Measurements from ENCODE around the gene PLXND1. TPM values are rescaled to one million over a fixed set of nuclear protein-coding genes. Genes with fewer than 3 reads are reported as not detected.

PLXND1 gene
- total RNA-seq, 4 donors from 2014 or later, result 155 to 300 (median 197) TPM

GRCh38 chr3:129526121-129526900 is 80.2 kb downstream of the PLXND1 start:
- no peak for DNase-seq (ENCODE audit: low spot score in 2 of 2)
- H3K36me3 ChIP-seq, result no peaks in the 10 kb centered on the region
- peaks cover 0 to 13% (median 2%) of the 10 kb centered on the region in 4 donors for H3K4me1 ChIP-seq
- TF ChIP-seq EP300 (IDR thresholded peaks at IDR 0.05) (no peak), POLR2A (IDR thresholded peaks at IDR 0.05) (no peak)
- TF ChIP-seq, protein P1, sequence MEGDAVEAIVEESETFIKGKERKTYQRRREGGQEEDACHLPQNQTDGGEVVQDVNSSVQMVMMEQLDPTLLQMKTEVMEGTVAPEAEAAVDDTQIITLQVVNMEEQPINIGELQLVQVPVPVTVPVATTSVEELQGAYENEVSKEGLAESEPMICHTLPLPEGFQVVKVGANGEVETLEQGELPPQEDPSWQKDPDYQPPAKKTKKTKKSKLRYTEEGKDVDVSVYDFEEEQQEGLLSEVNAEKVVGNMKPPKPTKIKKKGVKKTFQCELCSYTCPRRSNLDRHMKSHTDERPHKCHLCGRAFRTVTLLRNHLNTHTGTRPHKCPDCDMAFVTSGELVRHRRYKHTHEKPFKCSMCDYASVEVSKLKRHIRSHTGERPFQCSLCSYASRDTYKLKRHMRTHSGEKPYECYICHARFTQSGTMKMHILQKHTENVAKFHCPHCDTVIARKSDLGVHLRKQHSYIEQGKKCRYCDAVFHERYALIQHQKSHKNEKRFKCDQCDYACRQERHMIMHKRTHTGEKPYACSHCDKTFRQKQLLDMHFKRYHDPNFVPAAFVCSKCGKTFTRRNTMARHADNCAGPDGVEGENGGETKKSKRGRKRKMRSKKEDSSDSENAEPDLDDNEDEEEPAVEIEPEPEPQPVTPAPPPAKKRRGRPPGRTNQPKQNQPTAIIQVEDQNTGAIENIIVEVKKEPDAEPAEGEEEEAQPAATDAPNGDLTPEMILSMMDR (IDR thresholded peaks at IDR 0.05), result no peak
- 80 to 81% methylated on average over 9 to 12 of the region's 12 CpGs for WGBS, 2 donors
- H3K9me3 ChIP-seq, result no peaks in the 10 kb centered on the region
- no peak overlapping the region for H3K27ac ChIP-seq
- H3K4me3 ChIP-seq, result no peak overlapping the region
- H3K27me3 ChIP-seq, result no peaks in the 10 kb centered on the region

DNA sequence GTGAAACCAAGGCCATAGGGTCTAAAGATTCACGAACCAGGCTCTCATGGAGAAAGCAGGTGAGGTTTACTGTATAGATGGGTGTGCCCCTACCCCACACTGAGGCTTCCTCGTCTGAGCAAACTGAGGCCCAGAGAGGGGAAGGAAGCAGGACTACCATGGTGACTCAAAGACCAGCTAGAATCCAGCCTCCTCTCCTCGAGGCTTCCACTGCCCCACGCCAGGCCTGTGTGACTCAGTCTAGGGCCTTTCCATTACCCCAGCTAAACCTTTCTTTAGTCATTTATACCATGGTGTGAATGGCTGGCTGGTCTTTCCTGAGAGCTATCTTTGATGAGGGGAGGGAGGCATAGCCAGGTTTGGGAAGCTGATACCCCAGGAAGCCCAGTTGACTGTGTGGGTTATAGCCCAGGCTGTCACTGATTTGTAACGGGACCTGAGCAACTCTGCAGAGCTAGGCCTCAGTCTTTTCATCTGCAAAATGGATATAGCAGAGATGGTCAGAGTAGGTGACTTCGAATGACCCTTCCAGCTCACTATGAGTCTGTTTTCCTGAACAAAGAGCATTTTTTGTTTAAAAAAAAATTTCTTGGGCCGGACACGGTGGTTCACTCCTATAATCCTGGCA is 81.0 kb downstream of the PLXND1 start:
- Histone ChIP-seq H3K4me3 (no peak overlapping the region), H3K27ac (no peak overlapping the region), H3K36me3 (peaks cover 0 to 6% (median 0%) of the 10 kb centered on the region in 3 donors), H3K9me3 (no peaks in the 10 kb centered on the region), H3K27me3 (no peaks in the 10 kb centered on the region), H3K4me1 (peaks cover 0 to 10% (median 2%) of the 10 kb centered on the region in 4 donors)
- WGBS, 2 donors, result 69 to 82% methylated on average over 8 of the region's 8 CpGs
- TF ChIP-seq EP300 (IDR thresholded peaks at IDR 0.05), result no peak
- TF ChIP-seq, protein P1 (IDR thresholded peaks at IDR 0.05), result no peak
- no peak for TF ChIP-seq POLR2A (IDR thresholded peaks at IDR 0.05)
- DNase-seq (ENCODE audit: low spot score in 2 of 2), result no peak

DNA sequence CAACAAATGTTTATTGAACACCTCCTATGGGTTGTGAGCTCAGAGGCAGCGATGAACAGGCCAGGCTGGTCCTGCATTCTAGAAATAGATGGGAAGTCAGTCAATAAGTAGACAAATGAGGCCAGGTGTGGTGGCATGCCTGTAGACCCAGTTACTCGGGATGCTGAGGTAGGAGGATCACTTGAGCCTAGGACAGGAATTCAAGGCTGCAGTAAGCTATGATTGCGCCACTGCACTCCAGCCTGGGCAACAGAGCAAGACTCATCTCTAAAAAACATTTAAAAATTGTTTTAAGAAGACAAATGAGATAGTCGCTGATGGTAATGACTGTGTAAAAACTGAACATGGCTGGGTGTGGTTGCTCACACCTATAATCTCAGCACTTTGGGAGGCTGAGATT is 82.4 kb downstream of the PLXND1 start:
- TF ChIP-seq EP300 (IDR thresholded peaks at IDR 0.05), result no peak
- TF ChIP-seq, protein P1 (IDR thresholded peaks at IDR 0.05), result no peak
- WGBS, 2 donors, result 90 to 94% methylated on average over 4 of the region's 4 CpGs
- DNase-seq (ENCODE audit: low spot score in 2 of 2), result no peak
- H3K27me3 ChIP-seq, result no peaks in the 10 kb centered on the region
- no peaks in the 10 kb centered on the region for H3K4me1 ChIP-seq
- no peak overlapping the region for H3K27ac ChIP-seq
- H3K4me3 ChIP-seq, result no peak overlapping the region
- H3K9me3 ChIP-seq, result no peaks in the 10 kb centered on the region
- H3K36me3 ChIP-seq, result peaks cover 0 to 19% (median 0%) of the 10 kb centered on the region in 3 donors

- H3K9me3 ChIP-seq, result no peaks in the 10 kb centered on the region
- peaks cover 0 to 30% (median 0%) of the 10 kb centered on the region in 3 donors for H3K36me3 ChIP-seq
- WGBS, 2 donors, result 86 to 89% methylated on average over 4 to 5 of the region's 5 CpGs
- no peak overlapping the region for H3K4me3 ChIP-seq
- no peaks in the 10 kb centered on the region for H3K27me3 ChIP-seq
- H3K27ac ChIP-seq, result no peak overlapping the region
- H3K4me1 ChIP-seq, result no peaks in the 10 kb centered on the region
- no peak for DNase-seq (ENCODE audit: low spot score in 2 of 2)
- TF ChIP-seq EP300 (IDR thresholded peaks at IDR 0.05) (no peak), POLR2A (IDR thresholded peaks at IDR 0.05) (no peak)
- TF ChIP-seq, protein P1 (IDR thresholded peaks at IDR 0.05), result no peak
Measured at GRCh38 chr3:129522953-129523352, 83.5 kb downstream of the PLXND1 start.

DNA sequence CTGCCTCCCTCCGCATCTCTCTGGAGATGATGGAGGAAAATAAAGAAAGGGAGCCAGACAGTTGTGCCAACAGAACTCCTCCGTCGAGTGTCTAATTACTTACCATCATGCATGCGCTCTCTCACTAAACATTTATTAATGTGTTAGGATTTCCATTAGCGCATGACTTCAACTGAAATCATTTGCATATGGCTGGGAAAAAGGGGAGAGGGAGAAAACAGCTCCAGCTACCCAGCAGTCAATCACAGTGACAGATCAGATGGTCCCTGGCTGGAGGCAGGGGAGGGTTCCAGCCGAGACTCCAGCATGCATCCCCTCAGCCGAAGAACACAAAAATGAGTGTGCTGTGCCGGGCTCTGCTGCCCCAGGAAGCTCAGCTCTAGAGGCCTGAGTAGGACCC is 84.9 kb downstream of the PLXND1 start:
- Histone ChIP-seq H3K4me3 (no peak overlapping the region), H3K9me3 (no peaks in the 10 kb centered on the region), H3K4me1 (no peaks in the 10 kb centered on the region), H3K36me3 (peaks cover 0 to 44% (median 0%) of the 10 kb centered on the region in 3 donors), H3K27me3 (no peaks in the 10 kb centered on the region), H3K27ac (no peak overlapping the region)
- 55 to 62% methylated on average over 8 of the region's 8 CpGs for WGBS, 2 donors
- DNase-seq (ENCODE audit: low spot score in 2 of 2), result no peak
- TF ChIP-seq POLR2A (IDR thresholded peaks at IDR 0.05) (no peak), EP300 (IDR thresholded peaks at IDR 0.05) (no peak)
- TF ChIP-seq, protein P1 (IDR thresholded peaks at IDR 0.05), result no peak

All from tibial nerve (tissue), 4 donors.